ENCODE data around the gene MTPN. TPM values are rescaled to one million over a fixed set of nuclear protein-coding genes. Genes with fewer than 3 reads are reported as not detected.

MTPN gene
- total RNA-seq, 1 experiment from 2014 or later: 198 TPM

DNA sequence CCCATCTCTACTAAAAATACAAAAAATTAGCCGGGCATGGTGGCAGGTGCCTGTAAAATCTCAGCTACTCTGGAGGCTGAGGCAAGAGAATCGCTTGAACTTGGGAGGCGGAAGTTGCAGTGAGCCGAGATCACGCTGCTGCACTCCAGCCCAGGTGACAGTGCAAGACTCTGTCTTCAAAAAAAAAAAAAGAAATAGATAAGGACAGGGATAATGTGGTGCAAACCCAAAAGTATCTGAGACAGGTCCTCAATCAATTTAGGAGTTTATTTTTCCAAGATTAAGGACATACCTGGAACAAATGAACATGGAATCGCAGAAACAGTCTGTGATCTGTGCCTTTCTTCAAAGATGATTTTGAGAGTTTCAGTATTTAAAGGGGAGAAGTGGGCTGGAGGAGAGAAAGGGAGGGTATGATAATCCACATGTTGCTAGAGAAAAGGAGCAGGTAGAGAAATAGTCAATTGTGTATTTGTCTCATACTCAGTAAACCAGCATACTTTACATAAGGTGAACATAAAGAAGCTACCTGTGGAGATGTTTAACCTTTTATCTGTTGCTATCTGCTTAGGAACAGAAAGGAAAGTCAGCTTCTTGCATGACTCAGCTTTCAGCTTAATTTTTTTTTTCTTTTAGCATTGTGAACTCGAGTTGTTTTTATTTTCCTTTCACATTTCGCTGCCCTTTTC lies 4.9 kb upstream of the MTPN start:
- DNase-seq (ENCODE audit: low read depth): no peak

DNA sequence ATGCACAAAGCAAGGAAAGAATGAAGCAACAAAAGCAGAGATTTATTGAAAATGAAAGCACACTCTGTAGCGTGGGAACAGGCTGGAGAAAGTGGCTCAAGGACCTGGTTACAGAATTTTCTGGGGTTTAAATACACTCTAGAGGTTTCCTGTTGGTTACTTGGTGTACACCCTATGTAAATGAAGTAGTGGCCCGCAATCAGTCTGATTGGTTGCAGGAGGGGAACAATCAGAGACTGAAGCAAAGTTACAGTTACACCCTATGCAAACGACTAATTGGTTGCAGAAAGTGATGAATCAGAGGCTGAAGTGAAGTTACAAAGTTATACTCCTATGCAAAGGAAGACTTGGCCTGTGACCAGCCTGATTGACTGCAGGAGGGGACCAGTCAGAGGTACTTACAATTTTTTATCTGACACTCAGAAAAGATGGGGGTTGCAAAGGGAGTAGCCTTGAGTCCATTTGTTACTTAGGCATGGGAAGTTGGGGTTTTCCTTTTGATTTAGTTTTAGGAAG lies 3.6 kb upstream of the MTPN start:
- no peak for DNase-seq (ENCODE audit: low read depth)

DNA sequence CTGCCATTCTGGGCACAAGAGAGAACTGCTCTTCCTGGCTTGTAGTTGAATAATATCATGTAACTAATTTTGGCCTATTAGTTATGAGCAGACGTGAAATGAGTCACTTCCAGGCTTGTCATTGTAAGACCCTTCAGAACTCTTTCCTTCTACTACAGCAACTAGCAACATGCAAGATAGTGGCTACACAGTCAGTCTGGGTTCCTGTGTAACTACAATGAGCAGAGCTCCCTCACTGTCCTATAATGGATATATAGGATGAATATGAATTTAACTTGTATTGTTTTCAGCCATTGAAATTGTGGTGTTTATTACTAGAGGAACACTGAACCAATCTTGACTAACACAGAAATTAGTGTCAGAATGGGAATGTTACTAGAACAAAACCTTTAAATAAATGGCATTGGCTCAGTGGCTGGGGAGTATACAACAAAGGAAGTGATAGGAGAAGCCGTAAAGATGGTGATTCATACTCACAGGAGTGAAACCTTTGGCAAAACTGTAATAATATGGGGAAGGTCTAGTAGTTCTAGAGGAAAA lies 2.9 kb upstream of the MTPN start:
- DNase-seq (ENCODE audit: low read depth): peak; percentile 33

DNA sequence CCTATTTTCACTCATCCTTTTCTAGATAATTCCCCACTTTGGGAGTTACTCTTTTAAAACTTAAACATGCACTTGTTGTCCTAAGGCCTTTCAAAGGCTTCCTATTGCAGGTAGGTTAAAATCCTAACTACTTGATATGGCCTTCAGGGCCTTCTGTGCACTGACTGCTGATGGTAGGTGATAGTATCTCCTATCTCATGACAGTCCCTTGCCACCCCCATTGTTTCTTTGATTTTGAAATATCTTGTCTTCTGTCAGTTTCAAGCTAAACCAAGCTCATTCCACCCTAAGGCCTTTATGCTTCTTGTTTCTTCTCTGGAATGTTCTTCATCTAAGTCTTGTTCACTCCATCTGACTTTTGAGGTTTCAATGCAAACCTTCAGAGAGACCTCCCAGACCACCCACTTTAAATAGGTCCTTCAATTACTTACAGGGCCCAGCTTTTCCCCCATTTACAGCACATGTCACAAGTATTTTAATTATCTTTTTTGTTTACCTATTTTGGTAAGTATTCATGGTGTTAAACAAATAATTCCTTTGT lies 2.4 kb upstream of the MTPN start:
- DNase-seq (ENCODE audit: low read depth): no peak

DNA sequence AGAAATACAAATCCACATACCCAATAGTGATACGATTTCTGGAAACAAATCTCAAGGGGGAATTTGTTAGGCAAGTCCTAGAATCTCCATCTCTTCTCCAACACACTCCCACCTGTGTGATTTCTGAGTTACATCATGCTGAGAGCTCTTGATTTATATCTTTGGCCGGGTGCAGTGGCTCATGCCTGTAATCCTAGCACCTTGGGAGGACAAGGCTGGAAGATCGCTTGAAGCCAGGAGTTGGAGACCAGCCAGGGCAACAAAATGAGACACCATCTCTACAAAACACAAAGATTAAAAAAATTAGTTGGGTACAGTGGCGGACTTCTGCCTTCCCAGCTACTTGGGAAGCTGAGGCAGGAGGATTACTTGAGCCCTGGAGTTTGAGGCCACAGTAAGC lies 1.5 kb upstream of the MTPN start:
- DNase-seq (ENCODE audit: low read depth): no peak

DNA sequence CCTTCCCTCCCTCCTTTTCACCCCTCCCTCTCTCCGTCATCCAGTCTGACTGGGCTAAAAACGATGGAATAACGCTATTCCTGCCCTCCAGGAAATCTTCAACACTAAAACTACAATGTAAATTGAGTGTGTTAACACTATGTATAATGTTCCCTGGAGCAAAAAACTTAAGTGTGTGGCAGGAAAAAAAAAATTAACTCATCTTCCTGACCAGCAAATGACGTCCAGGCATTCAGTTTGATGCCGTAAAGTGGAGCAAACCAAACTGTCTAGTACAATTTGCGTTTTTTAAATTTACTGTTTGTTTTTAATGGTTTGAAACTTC lies 545 bp upstream of the MTPN start:
- DNase-seq (ENCODE audit: low read depth): no peak

DNA sequence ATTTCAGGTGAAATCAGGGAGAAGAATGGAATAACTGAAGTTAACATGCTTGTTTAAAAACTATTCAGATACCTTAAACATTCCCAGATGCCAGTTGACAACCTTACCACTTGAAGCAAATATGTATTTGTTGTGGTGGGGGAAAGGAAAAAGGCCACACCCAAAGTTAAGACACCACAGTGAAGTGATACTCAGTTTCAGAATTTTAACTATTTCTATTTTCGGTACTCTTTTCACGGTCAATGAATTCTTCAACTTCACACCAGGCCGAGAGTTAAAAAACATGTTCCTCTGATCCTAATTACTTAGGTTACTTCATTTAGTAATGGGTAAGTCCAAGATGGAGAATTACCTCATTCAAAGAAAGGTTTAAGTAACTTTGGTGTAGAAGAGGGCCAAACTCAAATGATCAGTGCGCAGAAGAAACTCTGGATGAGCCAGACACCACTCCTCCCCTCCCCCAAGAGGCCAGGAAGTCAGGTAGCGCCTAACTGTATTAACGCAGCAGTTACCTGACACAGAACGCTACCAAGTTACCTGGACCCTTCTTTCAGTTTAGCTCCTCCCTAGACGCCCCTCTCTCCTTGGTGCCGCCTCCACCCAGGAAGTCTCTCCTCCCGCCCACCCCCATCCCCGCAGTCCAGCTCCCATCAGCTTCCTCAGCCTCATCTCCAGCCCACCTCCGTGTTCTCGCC lies 700 bp downstream of the MTPN start:
- no peak for DNase-seq (ENCODE audit: low read depth)

DNA sequence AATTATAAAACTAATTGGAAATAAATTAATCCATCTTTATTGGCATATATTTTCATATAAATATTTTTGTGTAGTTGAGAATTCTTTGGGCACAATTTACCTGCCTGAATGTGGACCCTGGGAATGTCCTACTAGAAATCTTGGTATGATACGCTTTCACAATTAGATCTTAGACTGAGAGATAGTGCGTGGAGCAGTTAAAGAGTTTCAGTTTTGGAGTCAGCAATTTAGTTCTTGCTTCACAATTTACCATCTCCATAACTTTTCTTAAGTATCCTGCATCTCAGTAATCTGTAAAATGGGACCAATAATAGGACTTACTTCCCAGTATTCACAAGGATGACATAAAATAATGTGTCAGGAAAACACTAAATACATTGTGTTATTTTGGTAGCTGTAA lies 2.0 kb downstream of the MTPN start:
- no peak for DNase-seq (ENCODE audit: low read depth)

DNA sequence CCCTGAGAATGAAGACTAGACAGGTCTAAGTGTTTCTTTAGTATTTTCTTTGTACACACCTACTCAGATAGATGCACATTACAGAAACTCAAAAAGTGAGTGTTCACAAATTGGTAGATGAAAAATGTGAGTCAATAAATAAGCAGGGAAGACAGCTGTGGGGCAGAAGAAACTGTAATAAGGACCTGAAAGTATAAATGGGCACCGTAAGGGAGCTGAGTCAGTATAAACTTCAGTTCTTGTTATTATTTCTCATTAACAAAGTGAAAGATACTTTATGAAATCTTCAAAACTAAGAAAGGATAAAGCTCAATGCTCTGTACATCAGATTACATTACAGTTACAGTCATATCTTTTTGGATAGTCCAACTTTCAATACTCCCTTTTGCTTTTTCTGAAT lies 2.5 kb downstream of the MTPN start:
- DNase-seq (ENCODE audit: low read depth): no peak

DNA sequence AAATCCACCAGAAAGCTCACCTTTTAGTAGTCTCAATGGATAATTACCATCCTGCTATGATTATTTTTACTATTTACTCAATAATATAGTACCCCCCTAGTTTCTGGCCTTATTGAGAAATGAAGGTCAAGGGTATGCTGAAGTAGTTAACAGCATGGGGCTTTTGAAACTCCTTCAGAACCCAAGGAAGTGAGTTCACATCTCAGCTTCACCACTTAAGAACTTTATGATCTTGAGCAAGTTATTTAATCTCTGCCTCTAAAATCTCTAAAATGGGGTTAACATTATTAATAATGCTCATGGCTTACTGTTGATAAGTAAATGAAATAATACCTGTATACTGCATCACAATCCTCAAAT lies 5.8 kb downstream of the MTPN start:
- DNase-seq (ENCODE audit: low read depth): no peak

DNA sequence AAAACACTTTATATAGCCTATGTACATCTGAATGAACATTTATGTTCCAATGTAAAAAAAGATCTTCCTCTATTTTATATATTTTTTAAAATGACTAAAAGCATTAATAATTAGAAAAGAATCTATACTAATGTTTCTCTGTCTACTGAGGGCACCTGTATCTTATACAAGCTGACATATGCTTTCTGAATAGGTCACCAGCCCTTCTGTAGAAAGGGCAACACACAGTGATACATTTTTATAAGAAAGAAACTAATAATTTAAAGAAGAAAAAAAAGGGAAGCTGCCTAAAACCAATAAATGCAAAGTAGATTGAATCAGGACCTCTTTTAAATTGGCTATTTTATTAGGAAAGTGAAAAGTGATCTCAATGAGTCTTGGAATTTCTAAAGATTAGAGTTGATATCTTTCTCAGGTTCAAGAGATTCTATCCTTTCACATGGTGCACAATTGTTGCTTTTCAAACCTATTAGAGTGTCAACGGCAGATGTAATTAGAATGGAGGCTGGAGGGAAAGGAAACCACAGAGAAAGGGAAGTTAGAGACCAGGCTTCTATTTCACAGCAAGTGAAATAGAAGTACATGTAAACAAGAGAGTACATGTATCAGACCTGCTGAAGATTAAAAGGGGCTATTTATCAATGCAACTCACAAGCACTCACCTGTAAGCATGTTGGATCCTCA lies 6.3 kb downstream of the MTPN start:
- no peak for DNase-seq (ENCODE audit: low read depth)

DNA sequence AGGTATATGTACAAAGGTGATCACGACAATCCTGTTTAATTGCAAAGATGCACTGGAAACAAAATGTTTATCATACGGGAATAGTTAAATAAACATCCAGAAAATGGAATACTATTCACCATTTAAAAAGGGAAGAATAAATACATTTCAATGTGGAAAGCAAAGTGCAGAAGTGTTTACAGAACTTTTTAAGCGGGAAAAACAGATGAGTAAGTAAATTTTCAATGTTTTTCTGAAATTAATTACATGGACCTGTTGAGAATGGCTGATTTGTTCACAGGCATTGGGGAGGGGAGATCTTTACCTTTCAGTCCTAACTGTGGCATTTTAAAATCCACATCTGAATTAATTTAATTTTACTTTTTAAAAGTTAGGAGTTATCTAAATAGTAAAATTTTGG lies 7.1 kb downstream of the MTPN start:
- no peak for DNase-seq (ENCODE audit: low read depth)

DNA sequence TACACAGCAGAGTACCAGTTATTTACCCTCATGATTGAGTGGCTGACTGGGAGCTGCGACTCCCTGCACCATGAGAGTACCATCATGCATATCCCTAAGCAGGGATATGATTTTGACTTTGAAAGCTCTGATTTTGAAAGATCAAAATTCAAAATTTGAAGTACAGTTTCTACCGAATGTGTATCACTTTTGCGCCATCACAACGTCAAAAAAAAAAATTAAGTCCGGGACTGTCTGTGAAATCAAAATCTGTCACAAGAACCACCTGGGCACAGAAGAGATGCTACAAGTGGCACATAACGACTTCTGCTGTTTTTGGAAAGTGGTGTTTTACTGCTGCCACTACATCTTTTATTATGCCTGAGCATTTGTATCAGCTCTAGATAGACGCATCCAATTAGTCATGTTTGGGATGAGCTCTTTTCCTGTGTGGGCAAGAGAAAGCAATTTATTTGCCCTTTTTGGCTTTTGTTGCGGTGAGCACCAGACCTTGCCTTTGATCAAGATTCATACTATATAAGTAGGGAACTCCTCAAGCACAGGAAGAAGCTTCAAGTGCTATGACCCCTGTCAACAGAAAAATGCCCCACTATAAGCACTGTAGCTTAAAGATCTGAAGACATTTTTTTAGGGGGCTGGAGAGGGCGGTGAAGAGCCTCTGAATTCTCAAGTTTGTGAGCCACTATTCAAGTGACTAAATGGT lies 10.7 kb downstream of the MTPN start:
- DNase-seq (ENCODE audit: low read depth): no peak

DNA sequence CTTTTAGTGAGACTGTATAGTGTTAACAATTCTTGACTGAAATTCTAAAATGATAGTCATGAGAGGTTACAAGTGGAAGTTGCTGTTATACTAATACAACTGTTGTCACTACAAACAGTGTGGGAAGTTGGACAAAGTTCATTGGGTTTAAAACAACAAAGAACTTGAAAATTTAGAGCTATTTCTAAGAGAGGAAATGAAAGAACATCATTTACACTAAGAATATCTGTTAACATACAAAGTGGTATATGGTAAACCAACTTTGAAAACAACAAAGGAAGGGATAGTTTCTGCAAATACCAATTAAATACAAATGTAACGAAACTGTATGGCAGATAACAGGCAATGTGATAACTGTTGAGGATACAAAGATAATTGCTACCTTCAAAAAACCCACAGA lies 11.6 kb downstream of the MTPN start:
- DNase-seq (ENCODE audit: low read depth): no peak

DNA sequence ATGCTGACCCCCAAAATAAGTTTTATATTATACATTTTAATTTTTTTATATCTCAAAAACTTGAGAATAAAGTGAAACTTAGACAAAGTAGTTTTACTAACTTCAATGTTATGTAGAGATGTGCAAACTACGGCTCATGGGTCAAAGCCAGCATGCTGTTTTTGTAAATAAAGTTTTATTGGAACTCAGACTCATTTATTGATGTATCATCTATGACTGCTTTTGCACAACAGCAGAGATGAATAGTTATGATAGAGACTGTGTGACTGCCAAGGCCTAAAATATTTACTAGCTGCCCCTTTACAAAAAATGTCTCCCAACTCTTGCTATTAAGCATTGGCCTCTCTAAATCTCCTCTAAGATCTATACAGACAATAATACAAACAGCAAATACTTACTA lies 12.4 kb downstream of the MTPN start:
- no peak for DNase-seq (ENCODE audit: low read depth)

DNA sequence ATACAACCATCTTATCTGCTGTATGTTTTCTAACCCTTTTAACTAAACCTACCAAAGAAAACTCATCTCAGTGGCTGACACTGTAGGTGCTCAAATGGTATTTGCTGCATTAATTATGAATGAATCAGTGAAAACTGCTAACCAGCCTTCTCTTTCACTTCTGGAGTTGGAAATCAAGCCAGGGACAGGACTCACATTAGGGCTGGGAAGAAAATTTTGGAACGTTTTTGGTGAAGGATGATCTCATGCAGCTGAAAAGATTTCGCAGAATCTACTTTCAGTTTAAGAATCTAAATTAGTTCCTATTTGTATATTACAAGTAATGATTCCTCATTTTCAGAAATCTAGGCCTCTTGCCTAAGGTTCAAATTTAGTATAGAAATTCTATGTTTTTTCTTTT lies 12.9 kb downstream of the MTPN start:
- DNase-seq (ENCODE audit: low read depth): peak; percentile 26

DNA sequence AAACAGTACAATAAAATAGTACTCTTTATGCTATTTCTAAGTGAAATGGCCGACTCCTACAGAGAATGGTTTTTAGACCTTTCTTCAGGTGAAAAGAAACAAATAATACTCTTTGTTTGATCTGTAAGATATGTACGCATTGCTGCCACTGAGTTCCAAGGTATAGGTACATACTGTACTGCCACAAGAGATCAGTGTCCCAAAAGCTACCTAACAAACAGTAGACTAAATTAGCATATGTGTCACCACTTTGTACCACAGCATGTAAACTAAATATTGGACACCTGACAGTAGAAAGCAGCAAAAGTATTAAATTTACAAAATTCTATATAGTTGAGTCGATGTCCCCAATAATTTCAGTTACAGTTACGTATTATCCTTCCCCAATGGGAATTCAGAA lies 14.4 kb downstream of the MTPN start:
- DNase-seq (ENCODE audit: low read depth): no peak

DNA sequence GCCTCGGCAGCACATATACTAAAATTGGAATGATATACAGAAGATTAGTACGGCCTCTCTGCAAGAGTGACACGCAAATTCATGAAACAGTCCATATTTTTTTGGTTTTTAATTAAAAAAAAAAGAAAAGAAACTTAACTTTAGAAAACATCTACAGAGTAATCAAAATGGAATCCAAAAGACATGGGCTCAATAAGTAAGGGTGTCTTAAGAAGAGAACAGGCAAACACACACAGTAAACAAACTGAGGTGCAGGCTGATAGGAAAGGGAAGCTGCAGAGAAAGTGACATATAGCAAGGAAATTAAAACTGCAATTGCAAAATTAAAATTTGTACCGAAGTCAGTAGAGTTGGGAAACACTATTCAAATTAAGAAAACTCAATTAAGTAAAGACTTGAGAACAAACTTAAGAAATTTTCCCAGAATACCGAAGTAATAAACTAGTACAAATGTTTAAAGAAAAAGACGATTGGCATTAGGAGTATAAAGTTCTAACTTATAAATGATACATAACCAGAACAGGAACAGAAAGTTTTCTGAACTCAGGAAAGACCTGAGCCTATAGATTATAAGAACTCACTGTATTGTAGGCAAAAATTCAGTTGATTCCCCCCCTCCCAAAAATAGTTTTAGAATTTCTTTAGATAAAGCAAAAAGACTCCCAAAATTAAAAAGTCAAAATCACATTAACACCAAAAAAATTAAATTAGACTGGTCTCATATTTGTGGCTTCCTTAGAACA lies 16.3 kb downstream of the MTPN start:
- no peak for DNase-seq (ENCODE audit: low read depth)

DNA sequence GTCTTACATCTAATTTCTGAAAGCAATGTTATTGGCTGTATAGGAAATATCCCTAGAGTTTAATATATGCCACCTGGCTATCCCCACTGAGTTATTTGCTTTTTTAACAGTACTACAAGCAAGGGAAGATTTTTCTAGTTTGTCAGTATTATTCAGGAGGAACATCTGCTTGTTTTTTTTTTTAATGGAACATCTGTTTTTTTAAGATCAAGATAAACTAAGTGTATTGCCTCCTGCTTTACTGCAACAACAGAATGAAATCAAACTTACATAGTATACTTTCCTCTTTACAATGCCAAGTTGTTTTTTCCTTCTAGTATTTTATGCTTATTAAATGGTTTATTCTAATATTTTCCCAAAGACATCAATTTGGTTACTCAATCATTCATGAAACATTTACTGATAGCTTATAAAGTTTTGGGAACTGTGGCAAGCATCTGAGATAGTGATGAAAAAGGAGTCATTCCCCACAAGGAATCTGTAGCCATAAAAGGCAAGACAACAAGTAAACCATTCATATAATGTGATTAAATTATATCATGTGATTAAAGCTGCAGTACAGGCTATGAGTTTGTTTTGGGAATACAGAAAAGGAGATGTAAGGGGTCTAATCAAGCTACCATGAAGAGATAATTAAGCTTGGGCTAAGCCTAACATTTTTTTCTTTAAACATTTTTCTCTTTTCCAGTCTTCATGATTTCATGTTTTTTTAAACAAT lies 17.4 kb downstream of the MTPN start:
- DNase-seq (ENCODE audit: low read depth): no peak

DNA sequence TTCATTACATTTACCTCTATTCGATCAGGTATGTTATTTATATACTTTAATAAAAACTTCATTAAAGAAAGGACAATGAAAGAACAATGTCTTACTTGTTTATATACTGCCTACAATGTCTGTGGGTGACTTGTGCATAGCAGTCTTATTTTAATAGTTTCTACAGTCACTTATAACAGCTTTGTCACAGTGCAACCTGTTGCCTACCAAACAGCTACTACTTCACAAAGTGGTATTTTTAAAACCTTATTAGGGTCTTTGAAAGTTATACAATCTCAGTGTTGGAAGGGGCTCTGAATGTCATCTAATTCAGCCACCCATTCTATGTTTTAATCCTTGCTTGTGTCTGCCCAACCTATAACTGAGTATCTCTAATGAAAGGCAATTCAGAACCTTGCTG lies 19.0 kb downstream of the MTPN start:
- no peak for DNase-seq (ENCODE audit: low read depth)
